ENCODE results near the gene COMMD1.

The COMMD1 gene

DNA sequence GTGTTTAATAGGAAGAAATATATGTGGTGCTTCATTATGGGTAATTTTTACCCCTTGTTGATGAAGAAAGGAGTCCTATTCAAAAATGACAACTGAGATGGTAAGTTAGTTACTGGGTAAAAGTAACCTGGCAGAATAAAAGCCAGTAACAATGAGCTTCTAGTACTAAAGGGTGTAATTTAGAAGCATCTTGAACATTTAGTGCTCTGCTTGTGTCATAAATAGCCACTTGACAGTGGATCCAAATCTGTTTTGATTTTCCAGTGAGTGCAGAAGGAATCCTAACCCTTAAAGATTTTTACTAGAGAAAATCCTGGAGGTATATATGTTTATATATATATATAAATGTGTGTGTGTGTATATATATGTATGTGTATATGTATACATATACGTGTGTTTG is 15.1 kb downstream of the COMMD1 start:
- ChIA-PET POLR2A (ENCODE audit: low non-redundant PET) (no interaction called here), CTCF (no interaction called here)
- no peak for DNase-seq (ENCODE audit: low spot score)
- TF ChIP-seq, protein P1, sequence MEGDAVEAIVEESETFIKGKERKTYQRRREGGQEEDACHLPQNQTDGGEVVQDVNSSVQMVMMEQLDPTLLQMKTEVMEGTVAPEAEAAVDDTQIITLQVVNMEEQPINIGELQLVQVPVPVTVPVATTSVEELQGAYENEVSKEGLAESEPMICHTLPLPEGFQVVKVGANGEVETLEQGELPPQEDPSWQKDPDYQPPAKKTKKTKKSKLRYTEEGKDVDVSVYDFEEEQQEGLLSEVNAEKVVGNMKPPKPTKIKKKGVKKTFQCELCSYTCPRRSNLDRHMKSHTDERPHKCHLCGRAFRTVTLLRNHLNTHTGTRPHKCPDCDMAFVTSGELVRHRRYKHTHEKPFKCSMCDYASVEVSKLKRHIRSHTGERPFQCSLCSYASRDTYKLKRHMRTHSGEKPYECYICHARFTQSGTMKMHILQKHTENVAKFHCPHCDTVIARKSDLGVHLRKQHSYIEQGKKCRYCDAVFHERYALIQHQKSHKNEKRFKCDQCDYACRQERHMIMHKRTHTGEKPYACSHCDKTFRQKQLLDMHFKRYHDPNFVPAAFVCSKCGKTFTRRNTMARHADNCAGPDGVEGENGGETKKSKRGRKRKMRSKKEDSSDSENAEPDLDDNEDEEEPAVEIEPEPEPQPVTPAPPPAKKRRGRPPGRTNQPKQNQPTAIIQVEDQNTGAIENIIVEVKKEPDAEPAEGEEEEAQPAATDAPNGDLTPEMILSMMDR (conservative IDR thresholded peaks at IDR 0.05; ENCODE audit: low read depth) = no peak
- no peak overlapping the region for H3K27ac ChIP-seq

DNA sequence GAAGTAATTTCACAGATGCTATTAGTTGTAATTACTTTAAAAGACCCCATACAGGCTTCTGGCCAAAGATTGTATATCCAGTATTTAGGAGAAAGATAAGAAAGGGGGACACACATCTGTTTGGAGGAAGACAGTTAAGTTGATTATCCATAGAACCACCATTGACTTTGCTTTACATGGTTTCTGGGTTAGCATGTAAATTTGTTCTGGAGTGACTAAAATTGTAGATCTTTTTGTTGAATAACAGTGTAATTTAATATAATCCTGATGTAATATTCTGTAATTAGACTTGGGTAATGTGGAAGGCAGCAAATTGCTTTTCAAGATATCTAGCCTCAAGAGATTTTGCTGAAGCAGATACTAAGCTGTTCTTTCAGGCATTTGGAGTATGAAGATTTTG is 17.2 kb downstream of the COMMD1 start:
- DNase-seq (ENCODE audit: low spot score) = no peak
- TF ChIP-seq, protein P1 (conservative IDR thresholded peaks at IDR 0.05; ENCODE audit: low read depth) = no peak
- H3K27ac ChIP-seq = no peak overlapping the region
- POLR2A ChIA-PET (ENCODE audit: low non-redundant PET) = no interaction called here
- CTCF ChIA-PET = no interaction called here

DNA sequence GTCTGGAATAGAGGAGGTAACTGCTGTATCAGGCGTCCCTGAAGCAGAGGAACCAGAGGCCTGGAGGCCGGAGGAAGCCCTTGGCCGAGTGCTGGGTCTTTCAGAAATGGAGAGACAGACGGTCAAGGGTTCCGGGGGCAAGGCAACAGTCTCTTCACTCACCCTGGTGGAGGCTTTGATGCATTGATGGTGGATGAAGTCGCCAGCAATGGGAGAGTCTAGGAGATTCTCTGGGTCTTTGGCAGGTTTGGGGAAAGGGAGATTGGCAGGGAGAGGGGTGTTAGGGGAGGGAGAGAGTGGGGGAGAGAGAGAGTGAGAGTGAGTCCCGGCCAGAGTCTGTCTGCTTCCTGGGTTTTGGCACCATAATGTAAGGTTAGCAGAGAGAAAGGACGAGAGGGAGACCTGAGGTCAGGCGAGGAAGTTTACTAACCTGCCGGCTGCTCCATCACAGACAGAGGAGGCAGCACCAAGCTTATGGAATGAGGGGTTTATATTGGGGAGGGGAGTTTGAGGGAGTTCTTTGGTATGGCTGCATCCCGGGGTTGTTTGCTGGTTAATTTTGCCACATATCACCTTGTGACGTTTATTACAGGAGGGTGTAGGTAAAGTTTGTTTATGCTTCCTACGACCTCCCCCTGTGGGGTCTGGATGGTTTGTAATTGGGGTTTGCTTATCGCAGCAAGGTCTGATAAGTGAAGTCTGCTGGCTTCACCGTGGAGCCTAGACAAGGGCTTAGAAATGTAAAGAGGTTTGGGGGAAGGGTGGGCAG is 19.6 kb downstream of the COMMD1 start:
- no peak for DNase-seq (ENCODE audit: low spot score)
- ChIA-PET CTCF (interaction anchor here (0.6 kb wide), 1 partner anchor 131 kb away, joined by 4 read pairs; no protein-coding TSS in a partner anchor), POLR2A (ENCODE audit: low non-redundant PET) (no interaction called here)
- TF ChIP-seq, protein P1 (conservative IDR thresholded peaks at IDR 0.05; ENCODE audit: low read depth) = no peak
- H3K27ac ChIP-seq = no peak overlapping the region

DNA sequence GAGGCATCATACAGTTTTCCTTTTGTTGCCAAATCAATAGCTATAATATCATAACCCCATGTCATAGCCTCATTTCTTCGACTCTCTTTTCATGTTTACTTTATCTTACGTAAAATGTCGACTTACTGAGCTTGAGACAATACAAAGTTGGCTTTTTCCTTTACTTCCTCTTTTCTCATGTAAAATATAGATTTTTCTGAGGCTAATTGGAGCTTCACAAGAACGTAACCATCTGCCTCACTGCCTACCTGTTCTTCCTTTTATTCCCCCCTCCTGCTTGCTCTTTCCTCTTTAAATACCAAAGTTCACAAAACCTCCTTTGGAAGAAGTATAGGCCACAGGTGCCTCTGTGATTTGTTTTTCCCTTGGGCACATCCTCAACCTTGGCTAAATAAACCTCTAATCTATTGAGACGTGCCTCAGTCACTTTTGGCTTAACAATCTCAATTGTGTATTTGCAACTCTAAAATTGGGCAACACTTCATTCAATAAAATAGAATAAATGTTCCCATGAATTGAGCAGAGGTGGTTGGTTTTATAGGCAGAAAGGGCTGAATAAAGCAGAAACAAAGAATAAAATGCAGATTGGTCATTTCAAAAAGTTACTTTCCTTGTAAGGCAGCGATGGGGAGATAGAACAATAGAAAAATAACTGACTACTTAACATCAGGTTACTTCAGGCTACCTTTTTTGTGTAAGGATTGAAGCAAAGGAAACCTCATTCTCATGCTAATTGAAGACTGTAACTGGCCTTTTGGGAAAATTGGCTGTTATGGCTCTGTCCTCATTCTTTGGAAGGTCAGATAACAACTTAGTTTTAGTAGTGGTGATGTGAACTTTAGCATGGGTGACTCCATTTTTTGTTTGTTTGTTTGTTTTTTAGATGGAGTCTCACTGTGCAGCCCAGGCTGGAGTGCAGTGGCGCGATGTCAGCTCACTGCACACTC is 21.3 kb downstream of the COMMD1 start:
- H3K27ac ChIP-seq = no peak overlapping the region
- ChIA-PET POLR2A (ENCODE audit: low non-redundant PET) (no interaction called here), CTCF (no interaction called here)
- TF ChIP-seq, protein P1 (conservative IDR thresholded peaks at IDR 0.05; ENCODE audit: low read depth) = no peak
- no peak for DNase-seq (ENCODE audit: low spot score)

DNA sequence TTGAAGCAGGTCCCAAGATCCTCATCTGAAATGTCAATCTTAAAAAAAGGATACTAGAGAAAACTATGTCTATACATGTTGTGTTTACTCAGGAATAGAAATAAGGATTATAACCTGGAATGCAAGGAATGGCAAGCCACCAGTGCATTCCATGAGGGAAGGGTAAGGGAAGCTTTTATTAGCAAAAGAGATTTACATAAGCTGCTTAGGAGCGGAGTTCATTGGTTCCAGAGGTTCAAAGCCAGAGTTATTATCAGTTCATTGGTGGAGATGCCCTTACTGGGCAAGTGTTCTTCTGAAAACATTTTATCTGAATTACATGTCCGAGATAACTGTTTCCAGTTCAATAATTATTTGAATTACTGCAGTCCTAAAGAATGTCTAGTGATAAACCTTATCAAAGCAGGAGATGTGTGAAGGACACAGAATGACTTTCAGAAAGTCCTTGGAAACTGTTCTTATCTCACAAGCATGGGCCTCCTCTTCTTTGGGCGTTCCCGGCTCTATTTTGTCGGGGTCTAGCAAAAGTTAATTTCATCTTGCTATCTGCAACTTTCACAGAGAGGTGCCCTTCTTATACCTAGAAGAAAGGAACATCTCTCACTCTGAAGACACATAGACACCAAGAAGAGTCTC is 23.5 kb downstream of the COMMD1 start:
- ChIA-PET CTCF (interaction anchor here (0.7 kb wide), 1 partner anchor 15 kb away, joined by 3 read pairs; no protein-coding TSS in a partner anchor), POLR2A (ENCODE audit: low non-redundant PET) (interaction anchor here (0.6 kb wide), 1 partner anchor 57 kb away, joined by 3 read pairs; no protein-coding TSS in a partner anchor)
- TF ChIP-seq, protein P1 (conservative IDR thresholded peaks at IDR 0.05; ENCODE audit: low read depth) = no peak
- no peak for DNase-seq (ENCODE audit: low spot score)
- no peak overlapping the region for H3K27ac ChIP-seq

DNA sequence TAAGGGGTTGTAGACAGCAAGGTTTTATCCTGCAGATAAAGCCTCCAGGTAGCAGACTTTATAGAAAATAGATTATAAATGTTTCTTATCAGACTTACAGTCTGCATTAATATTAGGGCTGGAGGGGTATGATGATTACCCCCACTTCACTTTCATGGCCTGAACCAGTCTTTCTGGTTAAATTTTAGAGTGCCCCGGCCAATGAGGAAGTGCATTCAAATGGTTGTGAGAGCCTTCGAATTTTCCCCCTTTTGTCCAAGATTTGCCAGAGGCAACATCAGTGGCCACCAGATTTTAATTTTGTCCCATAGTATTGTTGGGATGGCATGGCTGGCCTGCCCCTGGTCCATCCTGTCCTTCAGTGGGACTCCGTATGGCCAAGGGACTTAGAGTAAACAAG is 31.6 kb downstream of the COMMD1 start:
- H3K27ac ChIP-seq = no peak overlapping the region
- no peak for DNase-seq (ENCODE audit: low spot score)
- TF ChIP-seq, protein P1 (conservative IDR thresholded peaks at IDR 0.05; ENCODE audit: low read depth) = no peak
- ChIA-PET POLR2A (ENCODE audit: low non-redundant PET) (no interaction called here), CTCF (no interaction called here)
